Measurements from ENCODE around the gene EDN1. TPM values are rescaled to one million over a fixed set of nuclear protein-coding genes. Genes with fewer than 3 reads are reported as not detected.

EDN1 gene
- total RNA-seq, 1 experiment from 2014 or later, result 25.6 TPM

DNA sequence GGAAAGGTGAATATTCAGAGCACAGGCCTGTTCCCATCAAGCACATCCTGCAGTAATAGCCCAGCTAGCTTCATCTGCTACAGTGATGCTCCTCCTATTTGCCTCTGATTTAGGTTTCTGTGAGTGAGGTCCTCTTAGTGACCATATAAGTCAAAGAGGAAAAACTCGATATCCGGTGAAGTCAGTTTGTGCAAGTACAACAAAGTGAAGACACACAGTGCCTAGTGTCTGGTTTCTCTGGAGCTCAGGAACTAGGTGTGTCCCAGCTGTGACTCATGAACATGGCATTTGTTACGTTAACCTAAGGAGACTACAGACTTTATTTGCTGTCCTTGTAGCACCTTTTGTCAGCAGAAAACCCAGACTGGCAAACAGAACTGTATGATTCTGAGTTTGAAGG is 33.9 kb downstream of the EDN1 start:
- H3K9me2 ChIP-seq (replicated peaks; ENCODE audit: low read length), result no peaks in the 10 kb centered on the region
- ATAC-seq (peak; percentile 90), DNase-seq (peak; percentile 99)
- H4K20me1 ChIP-seq (ENCODE audit: low read length), result no peaks in the 10 kb centered on the region
- POLR2A ChIA-PET (ENCODE audit: unreplicated experiment), result interaction anchor here (0.5 to 1.6 kb wide), 8 partner anchors 10 to 553 kb away, joined by 3 to 65 read pairs (median 8); partner anchors contain the start of gene EDN1
- H3K79me2 ChIP-seq (ENCODE audit: low read length), result no peaks in the 10 kb centered on the region
- H3K9ac ChIP-seq (ENCODE audit: low read length), result peak overlapping the region; percentile 70
- H2AFZ ChIP-seq (ENCODE audit: low read length), result no peak overlapping the region
- no TSS peak for BruUV-seq (replicated peaks)
- H3K4me2 ChIP-seq (ENCODE audit: low read length), result peak overlapping the region; percentile 73
- intact Hi-C loops (cut with micrococcal nuclease), result loop anchor here (1.0 kb wide), 4 partner anchors 10 to 33 kb away; no protein-coding TSS in a partner anchor
- TF ChIP-seq EZH2 (IDR thresholded peaks at IDR 0.05; ENCODE audit: low read length, unreplicated experiment), result no peak
- no peak for TF ChIP-seq EZH2phosphoT487 (IDR thresholded peaks at IDR 0.05; ENCODE audit: borderline replicate concordance, low read length)
- TF ChIP-seq, protein P1, sequence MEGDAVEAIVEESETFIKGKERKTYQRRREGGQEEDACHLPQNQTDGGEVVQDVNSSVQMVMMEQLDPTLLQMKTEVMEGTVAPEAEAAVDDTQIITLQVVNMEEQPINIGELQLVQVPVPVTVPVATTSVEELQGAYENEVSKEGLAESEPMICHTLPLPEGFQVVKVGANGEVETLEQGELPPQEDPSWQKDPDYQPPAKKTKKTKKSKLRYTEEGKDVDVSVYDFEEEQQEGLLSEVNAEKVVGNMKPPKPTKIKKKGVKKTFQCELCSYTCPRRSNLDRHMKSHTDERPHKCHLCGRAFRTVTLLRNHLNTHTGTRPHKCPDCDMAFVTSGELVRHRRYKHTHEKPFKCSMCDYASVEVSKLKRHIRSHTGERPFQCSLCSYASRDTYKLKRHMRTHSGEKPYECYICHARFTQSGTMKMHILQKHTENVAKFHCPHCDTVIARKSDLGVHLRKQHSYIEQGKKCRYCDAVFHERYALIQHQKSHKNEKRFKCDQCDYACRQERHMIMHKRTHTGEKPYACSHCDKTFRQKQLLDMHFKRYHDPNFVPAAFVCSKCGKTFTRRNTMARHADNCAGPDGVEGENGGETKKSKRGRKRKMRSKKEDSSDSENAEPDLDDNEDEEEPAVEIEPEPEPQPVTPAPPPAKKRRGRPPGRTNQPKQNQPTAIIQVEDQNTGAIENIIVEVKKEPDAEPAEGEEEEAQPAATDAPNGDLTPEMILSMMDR (conservative IDR thresholded peaks at IDR 0.05; ENCODE audit: low read depth, low read length), result no peak
- peaks cover 48% of the 10 kb centered on the region for H3K4me1 ChIP-seq (ENCODE audit: insufficient read depth, low read length)
- peak overlapping the region; percentile 97 for H3K27ac ChIP-seq (ENCODE audit: low read length)
- no peaks in the 10 kb centered on the region for H3K9me3 ChIP-seq (ENCODE audit: low read length)
- H3K36me3 ChIP-seq (ENCODE audit: low read depth, low read length), result no peaks in the 10 kb centered on the region
- peaks cover 6% of the 10 kb centered on the region for H3F3A ChIP-seq (ENCODE audit: low read length, unreplicated experiment)
- no peaks in the 10 kb centered on the region for H3K27me3 ChIP-seq (ENCODE audit: low read length)
- peak overlapping the region; percentile 14; the same call in 1 of the 2 replicates for H3K4me3 ChIP-seq (ENCODE audit: low read length)
- CTCF ChIA-PET, result interaction anchor here (0.7 to 1.2 kb wide), 3 partner anchors 19 to 33 kb away, joined by 4 to 6 read pairs (median 5); no protein-coding TSS in a partner anchor

DNA sequence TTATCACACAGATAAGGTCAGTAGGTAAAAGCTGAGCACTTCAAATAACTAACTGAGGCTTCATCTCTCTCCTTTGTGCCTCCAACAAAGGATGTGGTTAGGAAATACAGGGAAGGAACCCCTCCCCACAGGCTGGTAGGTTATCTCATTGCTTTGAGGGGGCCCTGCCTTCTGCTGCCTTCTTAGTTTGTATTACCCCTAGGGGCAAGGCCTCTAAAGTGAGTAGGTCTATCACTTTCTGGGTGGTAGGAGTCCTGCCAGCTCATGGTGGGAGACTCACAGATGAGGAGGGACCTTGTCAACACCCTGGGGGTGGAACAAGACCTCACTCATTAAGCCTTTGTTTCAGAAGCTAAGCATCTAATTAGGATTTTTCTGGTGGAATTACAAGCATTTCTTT is 34.6 kb downstream of the EDN1 start:
- Histone ChIP-seq H3K27ac (ENCODE audit: low read length) (peak overlapping the region; percentile 97), H3K36me3 (ENCODE audit: low read depth, low read length) (no peaks in the 10 kb centered on the region), H2AFZ (ENCODE audit: low read length) (no peak overlapping the region), H3K9me3 (ENCODE audit: low read length) (no peaks in the 10 kb centered on the region), H3K4me2 (ENCODE audit: low read length) (peak overlapping the region; percentile 73), H3K27me3 (ENCODE audit: low read length) (no peaks in the 10 kb centered on the region), H3K4me1 (ENCODE audit: insufficient read depth, low read length) (peaks cover 48% of the 10 kb centered on the region), H3K9me2 (replicated peaks; ENCODE audit: low read length) (no peaks in the 10 kb centered on the region), H4K20me1 (ENCODE audit: low read length) (no peaks in the 10 kb centered on the region), H3K4me3 (ENCODE audit: low read length) (peak overlapping the region; percentile 14), H3K79me2 (ENCODE audit: low read length) (no peaks in the 10 kb centered on the region), H3K9ac (ENCODE audit: low read length) (peak overlapping the region; percentile 70), H3F3A (ENCODE audit: low read length, unreplicated experiment) (peaks cover 6% of the 10 kb centered on the region)
- TSS peak; percentile 98 for BruUV-seq (replicated peaks)
- TF ChIP-seq EZH2 (IDR thresholded peaks at IDR 0.05; ENCODE audit: low read length, unreplicated experiment), result no peak
- TF ChIP-seq, protein P1 (conservative IDR thresholded peaks at IDR 0.05; ENCODE audit: low read depth, low read length), result no peak
- intact Hi-C loops (cut with micrococcal nuclease), result loop anchor here (1.0 kb wide), 4 partner anchors 10 to 33 kb away; no protein-coding TSS in a partner anchor
- peak; percentile 37 for DNase-seq
- POLR2A ChIA-PET (ENCODE audit: unreplicated experiment), result interaction anchor here (0.9 to 1.6 kb wide), 5 partner anchors 11 to 33 kb away, joined by 3 to 65 read pairs (median 17); no protein-coding TSS in a partner anchor
- peak; percentile 10 for ATAC-seq
- CTCF ChIA-PET, result interaction anchor here (0.7 to 1.2 kb wide), 3 partner anchors 18 to 33 kb away, joined by 4 to 6 read pairs (median 5); no protein-coding TSS in a partner anchor

DNA sequence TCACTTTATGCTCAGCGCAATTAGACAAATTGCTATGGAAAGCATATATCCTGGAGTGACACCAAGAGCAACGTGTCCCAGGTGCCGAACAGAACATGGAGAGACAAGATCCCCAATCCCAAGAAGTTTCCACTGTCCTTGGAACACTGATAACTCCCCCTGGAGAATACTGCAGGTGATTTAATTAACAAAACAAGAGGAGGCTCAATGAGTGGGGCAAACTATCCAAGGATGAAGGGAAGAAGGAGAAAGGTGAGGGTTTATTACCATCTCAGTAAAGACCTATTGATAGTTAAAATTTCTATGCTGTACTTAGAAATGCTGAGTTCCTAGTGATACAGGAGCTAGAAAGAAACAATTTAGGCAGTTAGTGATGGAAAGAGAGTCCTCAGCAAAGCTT is 35.7 kb downstream of the EDN1 start:
- no peak overlapping the region for H3K27ac ChIP-seq (ENCODE audit: low read length)
- no peak overlapping the region for H3K9ac ChIP-seq (ENCODE audit: low read length)
- no peaks in the 10 kb centered on the region for H3K36me3 ChIP-seq (ENCODE audit: low read depth, low read length)
- CTCF ChIA-PET, result no interaction called here
- DNase-seq, result no peak
- intact Hi-C loops (cut with micrococcal nuclease), result no loop called here
- ATAC-seq, result no peak
- H3K9me2 ChIP-seq (replicated peaks; ENCODE audit: low read length), result no peaks in the 10 kb centered on the region
- no peak overlapping the region for H3K4me3 ChIP-seq (ENCODE audit: low read length)
- H3F3A ChIP-seq (ENCODE audit: low read length, unreplicated experiment), result peaks cover 6% of the 10 kb centered on the region
- POLR2A ChIA-PET (ENCODE audit: unreplicated experiment), result interaction anchor here (0.7 kb wide), 1 partner anchor 40 kb away, joined by 3 read pairs; no protein-coding TSS in a partner anchor
- TF ChIP-seq, protein P1 (conservative IDR thresholded peaks at IDR 0.05; ENCODE audit: low read depth, low read length), result no peak
- TF ChIP-seq EZH2phosphoT487 (IDR thresholded peaks at IDR 0.05; ENCODE audit: borderline replicate concordance, low read length) (no peak), EZH2 (IDR thresholded peaks at IDR 0.05; ENCODE audit: low read length, unreplicated experiment) (no peak)
- no peaks in the 10 kb centered on the region for H3K79me2 ChIP-seq (ENCODE audit: low read length)
- no peak overlapping the region for H3K4me2 ChIP-seq (ENCODE audit: low read length)
- H3K9me3 ChIP-seq (ENCODE audit: low read length), result no peaks in the 10 kb centered on the region
- peaks cover 48% of the 10 kb centered on the region for H3K4me1 ChIP-seq (ENCODE audit: insufficient read depth, low read length)
- BruUV-seq (replicated peaks), result no TSS peak
- no peak overlapping the region for H2AFZ ChIP-seq (ENCODE audit: low read length)
- no peaks in the 10 kb centered on the region for H4K20me1 ChIP-seq (ENCODE audit: low read length)
- H3K27me3 ChIP-seq (ENCODE audit: low read length), result no peaks in the 10 kb centered on the region
